Thyroid gland (tissue), 4 donors: Measurements from ENCODE around the gene ZSWIM5. TPM values are rescaled to one million over a fixed set of nuclear protein-coding genes. Genes with fewer than 3 reads are reported as not detected.
"Not testable (repeated sequence)": the region's sequence is repeated elsewhere in the genome, so short reads cannot be mapped to it uniquely, and the experiment has no call there.

Experiments used
- DNase-seq, 2 donors: peaks; one replicate each; pipeline ENCODE4 v3.0.0-alpha.2; 2019
- H3K27ac ChIP-seq, 3 donors: fragments of 200-600 bp; sonication (generic); 1 replicate in 2 of 3; 2 replicates in 1 of 3; pipeline ENCODE4 v1.5.1; 2016 to 2019; ENCODE audit warnings: mild to moderate bottlenecking in 1 of 3, moderate library complexity in 1 of 3
- H3K27me3 ChIP-seq: fragments of 200-600 bp; sonication (generic); one replicate; pipeline ENCODE4 v1.5.1; 2019
- H3K36me3 ChIP-seq, 2 donors: fragments of 200-600 bp; sonication (generic); one replicate each; pipeline ENCODE4 v1.5.1; 2016 to 2019
- H3K4me1 ChIP-seq, 2 donors: fragments of 200-600 bp; sonication (generic); one replicate each; pipeline ENCODE4 v1.5.1; 2017 to 2019
- H3K4me3 ChIP-seq, 3 donors: fragments of 200-600 bp; sonication (generic); replicated peaks in 1 of 3; 1 replicate in 2 of 3; 2 replicates in 1 of 3; pipeline ENCODE4 v1.5.1; 2016; ENCODE audit warnings: mild to moderate bottlenecking in 1 of 3
- H3K9me3 ChIP-seq: fragments of 200-600 bp; sonication (generic); one replicate; pipeline ENCODE4 v1.5.1; 2017
- POLR2A ChIP-seq, 2 donors: fragments of 450-650 bp; IDR thresholded peaks; one replicate each; pipeline ENCODE4 v1.6.1; 2017; ENCODE audit warnings: antibody characterized with exemption in 2 of 2, mild to moderate bottlenecking in 2 of 2, moderate library complexity in 1 of 2
- WGBS, 2 donors: methylation state at CpG; one replicate each; pipeline ENCODE4 v1.1.5; 2017; 5-methylcytosine and 5-hydroxymethylcytosine counted together
- intact Hi-C: fragments of 100-400 bp; cut with DNase I; formaldehyde crosslinking; loops from one replicate; pipeline ENCODE4 v1.15.1; 2023
- total RNA-seq, 4 donors: library from RNA; depleted of rRNA; stranded (reverse); fragments of >200 nt; gene quantifications; one replicate each; pipeline ENCODE4 v1.2.3, GENCODE V29; 2016
- TF ChIP-seq, protein P1 (sequence below), 6 experiments: fragments of 200-600 bp in 3 of 6; fragments of 450-650 bp in 3 of 6; sonication (generic) in 3 of 6; IDR thresholded peaks; one replicate each; pipeline ENCODE4 v1.5.1; 2016 to 2019; ENCODE audit warnings: antibody characterized with exemption in 6 of 6, mild to moderate bottlenecking in 2 of 6, inconsistent platforms in 1 of 6, moderate library complexity in 1 of 6

Gene ZSWIM5
- total RNA-seq, 4 donors from 2014 or later = 6.3 to 15.4 (median 12.5) TPM

DNA sequence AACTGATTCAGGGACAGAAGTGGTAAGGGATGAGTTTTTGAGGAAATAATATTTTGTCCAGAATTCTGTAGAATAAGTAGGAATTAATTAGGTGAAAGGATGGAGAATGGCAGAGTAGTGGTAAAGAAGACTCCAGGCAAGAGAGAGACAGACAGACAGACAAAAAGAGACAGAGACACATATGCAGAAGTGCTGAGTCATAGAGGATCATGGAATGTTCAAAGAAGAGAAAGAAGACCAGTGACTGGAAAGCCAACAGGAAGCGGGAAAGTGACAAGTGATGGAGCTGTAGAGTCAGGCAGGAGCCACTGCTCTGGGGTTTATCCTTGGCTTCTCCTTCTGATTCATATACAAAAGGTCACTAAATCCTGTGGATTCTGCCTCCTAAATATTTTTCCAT, 108.5 kb downstream of the ZSWIM5 start:
- Histone ChIP-seq H3K27me3 (no peaks in the 10 kb centered on the region), H3K27ac (no peak overlapping the region), H3K4me3 (no peak overlapping the region), H3K9me3 (no peaks in the 10 kb centered on the region), H3K36me3 (no peaks in the 10 kb centered on the region), H3K4me1 (no peaks in the 10 kb centered on the region)
- TF ChIP-seq, protein P1, sequence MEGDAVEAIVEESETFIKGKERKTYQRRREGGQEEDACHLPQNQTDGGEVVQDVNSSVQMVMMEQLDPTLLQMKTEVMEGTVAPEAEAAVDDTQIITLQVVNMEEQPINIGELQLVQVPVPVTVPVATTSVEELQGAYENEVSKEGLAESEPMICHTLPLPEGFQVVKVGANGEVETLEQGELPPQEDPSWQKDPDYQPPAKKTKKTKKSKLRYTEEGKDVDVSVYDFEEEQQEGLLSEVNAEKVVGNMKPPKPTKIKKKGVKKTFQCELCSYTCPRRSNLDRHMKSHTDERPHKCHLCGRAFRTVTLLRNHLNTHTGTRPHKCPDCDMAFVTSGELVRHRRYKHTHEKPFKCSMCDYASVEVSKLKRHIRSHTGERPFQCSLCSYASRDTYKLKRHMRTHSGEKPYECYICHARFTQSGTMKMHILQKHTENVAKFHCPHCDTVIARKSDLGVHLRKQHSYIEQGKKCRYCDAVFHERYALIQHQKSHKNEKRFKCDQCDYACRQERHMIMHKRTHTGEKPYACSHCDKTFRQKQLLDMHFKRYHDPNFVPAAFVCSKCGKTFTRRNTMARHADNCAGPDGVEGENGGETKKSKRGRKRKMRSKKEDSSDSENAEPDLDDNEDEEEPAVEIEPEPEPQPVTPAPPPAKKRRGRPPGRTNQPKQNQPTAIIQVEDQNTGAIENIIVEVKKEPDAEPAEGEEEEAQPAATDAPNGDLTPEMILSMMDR (IDR thresholded peaks at IDR 0.05) = no peak
- no peak for TF ChIP-seq POLR2A (IDR thresholded peaks at IDR 0.05)
- no peak for DNase-seq
- WGBS, 2 donors = 92 to 98% methylated on average over 1 of the region's 1 CpG
- intact Hi-C loops = no loop called here

DNA sequence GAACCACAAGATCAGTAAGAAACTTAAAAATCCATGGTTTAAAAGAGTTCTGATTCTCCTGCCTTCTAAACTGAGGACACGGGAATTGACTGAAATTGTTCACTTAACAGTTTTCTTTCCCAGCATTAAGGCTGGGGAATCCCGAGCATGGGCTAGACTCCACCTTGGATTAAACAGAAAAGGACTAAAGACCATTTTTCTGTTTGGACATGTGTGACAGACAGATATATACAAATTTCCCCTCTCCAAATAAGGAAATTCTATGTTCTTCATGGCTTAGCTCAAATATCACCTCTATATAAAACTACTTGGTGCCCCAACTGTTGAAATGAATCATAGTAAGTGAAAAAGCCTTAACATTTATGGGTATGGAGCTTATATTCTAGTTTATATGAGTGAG, 109.3 kb downstream of the ZSWIM5 start:
- 87 to 90% methylated on average over 2 of the region's 2 CpGs for WGBS, 2 donors
- no peak overlapping the region for H3K4me3 ChIP-seq
- H3K4me1 ChIP-seq = no peaks in the 10 kb centered on the region

DNA sequence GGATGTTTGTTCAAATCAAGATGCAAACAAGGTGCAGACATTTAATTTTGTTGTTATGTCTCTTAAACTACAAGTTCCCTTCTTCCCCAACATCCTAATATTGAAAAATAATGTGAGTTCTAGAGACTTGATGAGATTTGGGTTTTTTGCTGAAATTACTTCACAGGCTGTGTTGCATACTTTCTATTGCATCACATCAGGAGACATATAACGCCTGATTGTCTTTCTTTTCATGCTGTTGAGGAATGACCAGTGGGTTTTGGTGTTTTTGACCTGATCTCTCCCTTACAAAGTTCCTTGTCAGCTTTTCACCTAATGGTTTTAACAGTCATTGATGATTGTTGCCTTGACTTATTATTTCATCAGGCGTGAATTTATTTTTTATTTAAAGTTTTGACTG, 111.0 kb downstream of the ZSWIM5 start:
- no peaks in the 10 kb centered on the region for H3K4me1 ChIP-seq
- TF ChIP-seq, protein P1 (IDR thresholded peaks at IDR 0.05) = no peak
- TF ChIP-seq POLR2A (IDR thresholded peaks at IDR 0.05) = no peak
- H3K27ac ChIP-seq = no peak overlapping the region
- H3K36me3 ChIP-seq = no peaks in the 10 kb centered on the region
- intact Hi-C loops = no loop called here
- H3K27me3 ChIP-seq = no peaks in the 10 kb centered on the region
- H3K9me3 ChIP-seq = no peaks in the 10 kb centered on the region
- no peak for DNase-seq
- H3K4me3 ChIP-seq = no peak overlapping the region
- 94 to 97% methylated on average over 2 of the region's 2 CpGs for WGBS, 2 donors

More for the DNA sequence above, 109.3 kb downstream of the ZSWIM5 start:
- no peaks in the 10 kb centered on the region for H3K36me3 ChIP-seq
- DNase-seq = no peak
- intact Hi-C loops = no loop called here
- H3K9me3 ChIP-seq = no peaks in the 10 kb centered on the region
- no peak overlapping the region for H3K27ac ChIP-seq
- H3K27me3 ChIP-seq = no peaks in the 10 kb centered on the region
- TF ChIP-seq POLR2A (IDR thresholded peaks at IDR 0.05) = no peak
- TF ChIP-seq, protein P1 (IDR thresholded peaks at IDR 0.05) = no peak

DNA sequence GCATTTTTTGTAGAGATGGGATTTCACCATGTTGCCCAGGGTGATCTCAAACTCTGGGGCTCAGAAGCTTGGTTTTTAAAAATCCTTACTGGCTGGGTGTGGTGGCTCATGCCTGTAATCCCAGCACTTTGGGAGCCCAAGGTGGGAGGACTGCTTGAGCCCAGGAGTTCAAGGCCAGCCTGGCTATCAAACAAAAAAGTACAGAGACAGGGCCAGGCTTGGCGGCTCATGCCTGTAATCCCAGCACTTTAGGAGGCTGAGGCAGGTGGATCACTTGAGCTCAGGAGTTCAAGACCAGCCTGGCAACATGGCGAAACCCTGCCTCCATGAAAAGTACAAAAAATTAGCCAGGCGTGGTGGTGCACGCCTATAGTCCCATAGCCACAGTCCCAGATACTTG, 112.0 kb downstream of the ZSWIM5 start:
- 98 to 100% methylated on average over 4 of the region's 4 CpGs for WGBS, 2 donors
- H3K27ac ChIP-seq, H3K4me1 ChIP-seq: not testable (repeated sequence)

DNA sequence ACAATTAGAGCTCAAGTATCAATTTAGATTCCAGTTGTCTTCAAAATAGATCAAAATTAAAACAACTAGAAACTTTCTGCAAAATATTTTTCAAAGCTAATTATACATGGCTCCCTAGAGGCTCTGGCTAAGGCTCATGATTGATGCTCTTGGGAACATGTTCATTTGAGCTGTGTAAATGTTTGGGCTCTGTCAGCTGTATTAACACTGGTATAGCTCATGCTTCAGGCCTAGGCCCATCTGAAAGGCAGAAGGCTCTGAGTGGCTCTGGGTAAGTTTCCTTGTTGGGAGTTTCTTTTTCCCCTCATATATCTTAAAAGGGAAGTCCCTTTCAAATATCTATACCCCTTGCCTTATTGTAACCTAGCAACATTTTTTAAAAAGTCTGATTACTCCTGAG, 113.1 kb downstream of the ZSWIM5 start:
- no peak for TF ChIP-seq POLR2A (IDR thresholded peaks at IDR 0.05)
- TF ChIP-seq, protein P1 (IDR thresholded peaks at IDR 0.05) = no peak
- Histone ChIP-seq H3K36me3 (no peaks in the 10 kb centered on the region), H3K27me3 (no peaks in the 10 kb centered on the region), H3K4me1 (no peaks in the 10 kb centered on the region), H3K9me3 (no peaks in the 10 kb centered on the region), H3K4me3 (no peak overlapping the region), H3K27ac (no peak overlapping the region)
- intact Hi-C loops = no loop called here
- DNase-seq = no peak

More for the DNA sequence above, 112.0 kb downstream of the ZSWIM5 start:
- H3K36me3 ChIP-seq, DNase-seq, H3K27me3 ChIP-seq, intact Hi-C loops, H3K4me3 ChIP-seq, H3K9me3 ChIP-seq: not testable (repeated sequence)

DNA sequence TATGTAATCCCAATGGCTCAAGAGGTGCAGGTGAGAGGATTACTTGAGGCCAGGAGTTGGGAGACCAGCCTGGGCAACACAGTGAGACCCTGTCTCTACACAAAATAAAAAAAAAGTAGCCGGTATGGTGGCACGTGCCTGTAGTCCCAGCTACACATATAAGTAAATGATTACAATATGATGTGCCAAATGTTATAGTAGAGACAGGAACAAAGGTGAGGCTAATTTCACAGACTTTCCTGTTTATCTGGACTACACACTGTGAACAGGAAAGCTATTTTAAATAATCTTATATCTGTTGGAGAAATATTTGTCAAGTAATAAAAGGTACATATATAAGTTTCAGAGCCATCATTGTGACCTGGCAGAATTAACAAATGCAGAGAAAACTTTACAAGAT, 116.7 kb downstream of the ZSWIM5 start:
- intact Hi-C loops = no loop called here
- H3K4me1 ChIP-seq = no peaks in the 10 kb centered on the region
- H3K9me3 ChIP-seq = no peaks in the 10 kb centered on the region
- WGBS, 2 donors = 89 to 90% methylated on average over 2 of the region's 2 CpGs
- no peak for DNase-seq
- no peak for TF ChIP-seq POLR2A (IDR thresholded peaks at IDR 0.05)
- TF ChIP-seq, protein P1 (IDR thresholded peaks at IDR 0.05) = no peak
- no peak overlapping the region for H3K4me3 ChIP-seq
- no peaks in the 10 kb centered on the region for H3K27me3 ChIP-seq
- H3K36me3 ChIP-seq = no peaks in the 10 kb centered on the region
- H3K27ac ChIP-seq = no peak overlapping the region
